GM13976 (cell line): ENCODE results near the gene KCNJ15.

Experiments used
- DNase-seq: peaks from one replicate; pipeline ENCODE4 v3.0.0; 2012; ENCODE audit warnings: low spot score
- in situ Hi-C: fragments of 300-500 bp; cut with MboI; formaldehyde crosslinking; loops from one replicate; pipeline ENCODE4 v1.12.0; 2022; ENCODE audit warnings: low sequenced_read_pairs, mixed read lengths, inconsistent platforms; ENCODE audit not compliant: unreplicated experiment
- TF ChIP-seq, protein P1 (sequence below): IDR thresholded peaks from 2 replicates; pipeline ENCODE4 v1.5.1; 2012; ENCODE audit warnings: borderline replicate concordance, mild to moderate bottlenecking; ENCODE audit not compliant: insufficient read depth; ENCODE audit errors: extremely low read depth, missing control alignments, control extremely low read depth

The KCNJ15 gene

GRCh38 chr21:38273745-38274542 is 17.2 kb downstream of the KCNJ15 start:
- in situ Hi-C loops = no loop called here
- DNase-seq = no peak
- TF ChIP-seq, protein P1, sequence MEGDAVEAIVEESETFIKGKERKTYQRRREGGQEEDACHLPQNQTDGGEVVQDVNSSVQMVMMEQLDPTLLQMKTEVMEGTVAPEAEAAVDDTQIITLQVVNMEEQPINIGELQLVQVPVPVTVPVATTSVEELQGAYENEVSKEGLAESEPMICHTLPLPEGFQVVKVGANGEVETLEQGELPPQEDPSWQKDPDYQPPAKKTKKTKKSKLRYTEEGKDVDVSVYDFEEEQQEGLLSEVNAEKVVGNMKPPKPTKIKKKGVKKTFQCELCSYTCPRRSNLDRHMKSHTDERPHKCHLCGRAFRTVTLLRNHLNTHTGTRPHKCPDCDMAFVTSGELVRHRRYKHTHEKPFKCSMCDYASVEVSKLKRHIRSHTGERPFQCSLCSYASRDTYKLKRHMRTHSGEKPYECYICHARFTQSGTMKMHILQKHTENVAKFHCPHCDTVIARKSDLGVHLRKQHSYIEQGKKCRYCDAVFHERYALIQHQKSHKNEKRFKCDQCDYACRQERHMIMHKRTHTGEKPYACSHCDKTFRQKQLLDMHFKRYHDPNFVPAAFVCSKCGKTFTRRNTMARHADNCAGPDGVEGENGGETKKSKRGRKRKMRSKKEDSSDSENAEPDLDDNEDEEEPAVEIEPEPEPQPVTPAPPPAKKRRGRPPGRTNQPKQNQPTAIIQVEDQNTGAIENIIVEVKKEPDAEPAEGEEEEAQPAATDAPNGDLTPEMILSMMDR = no peak

DNA sequence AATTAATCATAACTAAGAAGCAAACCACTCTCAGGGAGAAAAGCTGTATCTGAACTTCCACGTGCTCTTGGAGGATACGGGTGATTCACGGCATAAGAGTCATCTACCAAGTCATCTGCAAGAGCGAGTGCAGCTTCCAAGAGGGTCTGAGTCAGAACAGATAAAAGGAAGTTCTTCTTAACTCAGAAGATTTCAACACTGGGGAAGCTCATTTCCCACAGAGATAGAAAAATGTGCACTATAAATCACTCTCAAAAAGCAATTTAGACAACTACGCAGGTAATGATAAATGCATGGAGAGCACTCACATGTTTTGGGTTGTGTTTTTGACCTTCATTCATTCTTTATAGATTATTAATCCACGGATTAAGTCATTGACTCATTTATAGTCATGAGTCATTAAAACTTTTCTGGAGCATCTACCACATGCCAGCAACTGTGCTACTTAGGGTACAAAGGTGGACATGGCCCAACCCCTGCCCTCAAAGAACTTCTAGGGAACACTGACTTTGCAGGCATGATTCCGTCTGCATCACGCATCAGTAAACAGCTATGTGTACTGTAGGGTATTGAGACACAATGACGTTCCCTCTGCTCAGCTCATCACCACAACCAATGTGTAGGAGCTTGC is 20.8 kb downstream of the KCNJ15 start:
- no peak for DNase-seq
- TF ChIP-seq, protein P1 = no peak
- in situ Hi-C loops = no loop called here

DNA sequence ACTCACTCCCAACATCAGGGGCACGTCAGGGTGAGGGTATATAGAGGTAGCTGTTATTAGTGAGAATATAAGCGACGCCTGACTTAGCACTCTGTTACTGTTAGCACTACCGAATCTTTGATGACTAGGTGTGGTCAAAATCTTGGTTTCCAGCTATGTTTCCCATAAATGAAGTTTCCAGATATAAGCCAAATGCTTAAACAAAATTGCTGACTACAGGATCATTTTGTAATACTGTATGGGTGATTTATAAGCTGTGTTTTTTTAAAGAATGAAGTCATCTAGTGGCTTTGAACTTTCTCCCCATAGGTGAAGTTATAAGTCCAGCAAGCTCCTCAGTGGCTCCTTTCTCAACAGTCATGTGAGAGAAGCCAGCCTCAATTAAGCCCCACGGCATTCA is 23.7 kb downstream of the KCNJ15 start:
- no peak for DNase-seq
- in situ Hi-C loops = no loop called here
- TF ChIP-seq, protein P1 = no peak

DNA sequence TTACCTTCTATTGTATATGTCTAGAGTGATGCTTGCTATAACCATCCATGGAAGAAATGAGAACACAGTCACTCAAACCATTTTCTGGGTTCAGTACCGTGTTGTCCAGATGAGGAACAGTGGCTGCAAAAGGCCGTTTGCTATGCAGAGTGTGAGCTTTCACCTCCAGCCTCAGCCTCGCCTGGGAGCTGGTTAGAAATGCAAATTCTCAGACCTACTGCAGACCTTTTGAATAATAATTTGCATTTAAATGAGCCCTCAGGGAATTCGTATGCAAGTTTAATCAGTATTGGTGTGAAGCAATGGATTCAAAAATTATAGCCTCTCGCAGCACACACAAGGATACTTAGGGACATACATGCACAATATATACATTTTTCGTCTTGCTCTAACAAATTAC is 24.1 kb downstream of the KCNJ15 start:
- no peak for DNase-seq
- TF ChIP-seq, protein P1 = no peak
- in situ Hi-C loops = no loop called here

DNA sequence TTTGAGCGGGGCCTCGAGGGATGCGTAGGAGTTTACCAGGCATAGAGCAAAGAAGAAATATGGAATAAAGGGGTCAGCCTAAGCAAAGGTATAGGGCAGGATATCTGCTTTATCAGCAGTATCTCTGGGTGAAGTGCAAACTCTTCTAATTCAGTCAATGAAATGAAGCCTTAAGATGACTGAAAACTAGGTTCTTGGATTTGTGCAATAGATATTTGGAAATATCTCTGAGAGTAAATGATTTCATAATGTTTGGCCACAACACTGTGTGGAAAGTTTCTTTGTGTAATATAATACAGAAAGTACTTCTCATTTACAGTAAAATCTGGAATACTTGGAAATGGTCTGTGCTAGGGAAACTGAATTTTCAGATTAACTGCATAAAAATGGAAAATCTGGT is 26.1 kb downstream of the KCNJ15 start:
- DNase-seq = no peak
- in situ Hi-C loops = no loop called here
- TF ChIP-seq, protein P1 = no peak

DNA sequence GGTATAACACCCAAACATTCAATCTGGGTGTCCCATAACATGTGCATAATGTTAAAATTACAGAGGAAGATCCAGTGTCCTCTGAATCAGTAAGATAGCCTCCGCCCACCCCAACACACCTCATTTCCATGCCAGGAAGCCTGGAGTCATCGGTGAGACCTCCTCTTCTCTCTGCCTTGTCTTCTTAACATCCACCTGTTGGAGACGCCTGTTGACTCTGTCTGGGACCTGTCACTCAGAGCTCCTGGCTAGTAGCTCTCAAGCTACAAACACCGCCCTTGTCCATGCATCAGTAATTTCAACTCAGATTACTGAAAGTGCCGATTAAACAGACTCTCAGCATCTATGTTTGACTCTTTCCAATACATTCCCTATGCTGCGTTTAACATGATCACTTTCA is 27.4 kb downstream of the KCNJ15 start:
- TF ChIP-seq, protein P1 = no peak
- DNase-seq = no peak
- in situ Hi-C loops = no loop called here
